WTC11 (cell line): ENCODE measurements around the gene CIP2A. TPM values are rescaled to one million over a fixed set of nuclear protein-coding genes. Genes with fewer than 3 reads are reported as not detected.

Source experiments
- ATAC-seq: fragments of 200-7000 bp; cut with Tn5 transposase; 2 replicates; pipeline ENCODE4 v1.10.0; 2021; ENCODE audit warnings: mild to moderate bottlenecking, moderate library complexity
- CTCF ChIA-PET: fragments of 300-600 bp; sonication (Branson Sonifier 250); formaldehyde crosslinking; loops from one replicate; lab custom pipeline; 2021; ENCODE audit warnings: antibody characterized with exemption; lab: Charles Lee
- POLR2A ChIA-PET: fragments of 350-600 bp; sonication (Branson Sonifier 250); formaldehyde crosslinking; loops from one replicate; lab custom pipeline; 2021; ENCODE audit warnings: antibody characterized with exemption; lab: Charles Lee
- DNase-seq: peaks from one replicate; pipeline ENCODE4 v3.0.0; 2021; ENCODE audit warnings: low spot score
- H3K27ac Mint-ChIP-seq: 2 replicates; pipeline ENCODE4 v1.8.0; 2021; ENCODE audit warnings: mixed read lengths
- H3K27me3 Mint-ChIP-seq: 2 replicates; pipeline ENCODE4 v1.8.0; 2021; ENCODE audit warnings: low read depth, mild to moderate bottlenecking, moderate library complexity, mixed read lengths
- H3K36me3 Mint-ChIP-seq: 2 replicates; pipeline ENCODE4 v1.8.0; 2021; ENCODE audit warnings: mixed read lengths
- H3K4me1 Mint-ChIP-seq: 2 replicates; pipeline ENCODE4 v1.8.0; 2022; ENCODE audit warnings: mixed read lengths
- H3K4me3 Mint-ChIP-seq: 2 replicates; pipeline ENCODE4 v1.8.0; 2021; ENCODE audit warnings: mild to moderate bottlenecking, moderate library complexity, mixed read lengths
- H3K9me3 Mint-ChIP-seq: 2 replicates; pipeline ENCODE4 v1.8.0; 2021; ENCODE audit warnings: mixed read lengths
- CDX4 ChIP-seq: fragments of 250-450 bp; sonication (Bioruptor Pico); IDR thresholded peaks from 2 replicates; pipeline ENCODE4 v1.9.0; 2021; ENCODE audit warnings: moderate library complexity, mild to moderate bottlenecking, inconsistent platforms, borderline replicate concordance
- CREB1 ChIP-seq: sonication (generic); formaldehyde crosslinking; IDR thresholded peaks from 2 replicates; pipeline ENCODE4 v1.8.0; 2023; ENCODE audit warnings: mild to moderate bottlenecking, missing genetic modification reagents
- E2F5 ChIP-seq: sonication (generic); formaldehyde crosslinking; IDR thresholded peaks from 2 replicates; pipeline ENCODE4 v1.8.1; 2022; ENCODE audit warnings: mild to moderate bottlenecking, moderate library complexity, missing genetic modification reagents
- FOXK1 ChIP-seq: sonication (generic); formaldehyde crosslinking; IDR thresholded peaks from 2 replicates; pipeline ENCODE4 v1.8.0; 2022; ENCODE audit warnings: mild to moderate bottlenecking, moderate library complexity, missing genetic modification reagents
- FOXP4 ChIP-seq: sonication (generic); formaldehyde crosslinking; IDR thresholded peaks from 2 replicates; pipeline ENCODE4 v1.8.0; 2022; ENCODE audit warnings: mild to moderate bottlenecking, missing genetic modification reagents
- GABPB1 ChIP-seq: sonication (generic); formaldehyde crosslinking; IDR thresholded peaks from 2 replicates; pipeline ENCODE4 v1.8.1; 2023; ENCODE audit warnings: mild to moderate bottlenecking, missing genetic modification reagents
- JAZF1 ChIP-seq: fragments of 250-450 bp; sonication (Bioruptor Pico); IDR thresholded peaks from 2 replicates; pipeline ENCODE4 v1.9.0; 2021; ENCODE audit warnings: moderate library complexity, mild to moderate bottlenecking, inconsistent platforms
- KAT7 ChIP-seq: sonication (generic); formaldehyde crosslinking; IDR thresholded peaks from 2 replicates; pipeline ENCODE4 v1.8.1; 2023; ENCODE audit warnings: missing genetic modification reagents, mild to moderate bottlenecking, borderline replicate concordance
- MAX ChIP-seq: sonication (generic); formaldehyde crosslinking; IDR thresholded peaks from 2 replicates; pipeline ENCODE4 v1.8.0; 2022; ENCODE audit warnings: mild to moderate bottlenecking, missing genetic modification reagents
- NFATC4 ChIP-seq: fragments of 250-450 bp; sonication (Bioruptor Pico); IDR thresholded peaks from 2 replicates; pipeline ENCODE4 v1.9.0; 2021; ENCODE audit warnings: mild to moderate bottlenecking
- OVOL2 ChIP-seq: fragments of 250-450 bp; sonication (Bioruptor Pico); IDR thresholded peaks from 2 replicates; pipeline ENCODE4 v1.9.0; 2021; ENCODE audit warnings: mild to moderate bottlenecking, borderline replicate concordance
- PRDM15 ChIP-seq: sonication (generic); formaldehyde crosslinking; IDR thresholded peaks from 2 replicates; pipeline ENCODE4 v1.8.0; 2022; ENCODE audit warnings: missing genetic modification reagents
- USF1 ChIP-seq: sonication (generic); formaldehyde crosslinking; IDR thresholded peaks from 2 replicates; pipeline ENCODE4 v1.8.0; 2022; ENCODE audit warnings: mild to moderate bottlenecking, missing genetic modification reagents
- ZNF219 ChIP-seq: sonication (generic); formaldehyde crosslinking; IDR thresholded peaks from 2 replicates; pipeline ENCODE4 v1.8.0; 2023; ENCODE audit warnings: missing genetic modification reagents, mild to moderate bottlenecking, borderline replicate concordance
- ZNF232 ChIP-seq: sonication (generic); formaldehyde crosslinking; IDR thresholded peaks from 2 replicates; pipeline ENCODE4 v1.8.0; 2022; ENCODE audit warnings: mild to moderate bottlenecking, missing genetic modification reagents
- ZNF263 ChIP-seq: sonication (generic); formaldehyde crosslinking; IDR thresholded peaks from 2 replicates; pipeline ENCODE4 v1.8.1; 2022; ENCODE audit warnings: low read depth, mild to moderate bottlenecking, moderate library complexity, missing genetic modification reagents
- ZNF281 ChIP-seq: sonication (generic); formaldehyde crosslinking; IDR thresholded peaks from 2 replicates; pipeline ENCODE4 v1.8.0; 2023; ENCODE audit warnings: mild to moderate bottlenecking, missing genetic modification reagents
- ZNF512 ChIP-seq: sonication (generic); formaldehyde crosslinking; IDR thresholded peaks from 2 replicates; pipeline ENCODE4 v1.8.1; 2022; ENCODE audit warnings: missing genetic modification reagents, borderline replicate concordance
- ZNF671 ChIP-seq: fragments of 250-450 bp; sonication (Bioruptor Pico); IDR thresholded peaks from 2 replicates; pipeline ENCODE4 v1.8.0; 2021; ENCODE audit warnings: mild to moderate bottlenecking
- total RNA-seq: library from RNA; stranded (reverse); gene quantifications from 3 replicates; pipeline ENCODE4 v1.2.3, GENCODE V29; 2021

The CIP2A gene
- total RNA-seq, 1 experiment from 2014 or later, result 32.8 TPM

- ChIA-PET CTCF (no interaction called here), POLR2A (no interaction called here)
- no peaks in the 10 kb centered on the region for H3K36me3 Mint-ChIP-seq
- H3K4me3 Mint-ChIP-seq, result no peak overlapping the region
- no peak overlapping the region for H3K27ac Mint-ChIP-seq
- H3K27me3 Mint-ChIP-seq, result no peaks in the 10 kb centered on the region
- TF ChIP-seq MAX (CRISPR knock-in tag) (no peak), CDX4 (CRISPR knock-in tag) (no peak), NFATC4 (CRISPR knock-in tag) (no peak), ZNF671 (no peak), ZNF232 (CRISPR knock-in tag) (no peak), OVOL2 (CRISPR knock-in tag) (no peak), PRDM15 (no peak), FOXK1 (CRISPR knock-in tag) (no peak), GABPB1 (CRISPR knock-in tag) (no peak)
- DNase-seq (no peak), ATAC-seq (no peak)
- peaks cover 4% of the 10 kb centered on the region; the same call in 1 of the 2 replicates for H3K9me3 Mint-ChIP-seq
- peaks cover 4% of the 10 kb centered on the region; the same call in 1 of the 2 replicates for H3K4me1 Mint-ChIP-seq
These were observed 60.6 kb downstream of the CIP2A start for GRCh38 chr3:108528459-108529252.

- ATAC-seq, result no peak
- Mint-ChIP-seq H3K36me3 (no peaks in the 10 kb centered on the region), H3K4me3 (no peak overlapping the region), H3K27ac (no peak overlapping the region), H3K9me3 (peaks cover 4% of the 10 kb centered on the region; the same call in 1 of the 2 replicates), H3K4me1 (peaks cover 4% of the 10 kb centered on the region; the same call in 1 of the 2 replicates), H3K27me3 (no peaks in the 10 kb centered on the region)
- no peak for DNase-seq
- CTCF ChIA-PET, result no interaction called here
- POLR2A ChIA-PET, result no interaction called here
- no peak for TF ChIP-seq ZNF219 (CRISPR knock-in tag)
- TF ChIP-seq E2F5 (CRISPR knock-in tag), result no peak
- no peak for TF ChIP-seq ZNF281 (CRISPR knock-in tag)
- no peak for TF ChIP-seq KAT7 (CRISPR knock-in tag)
- no peak for TF ChIP-seq ZNF263 (CRISPR knock-in tag)
- TF ChIP-seq FOXP4, result no peak
- no peak for TF ChIP-seq USF1 (CRISPR knock-in tag)
- no peak for TF ChIP-seq JAZF1 (CRISPR knock-in tag)
- TF ChIP-seq GABPB1 (CRISPR knock-in tag), result no peak
- no peak for TF ChIP-seq ZNF512 (CRISPR knock-in tag)
- no peak for TF ChIP-seq CREB1 (CRISPR knock-in tag)
These were observed 61.4 kb downstream of the CIP2A start for GRCh38 chr3:108527817-108528216.
